ENCODE results near the gene REM2.

DNA sequence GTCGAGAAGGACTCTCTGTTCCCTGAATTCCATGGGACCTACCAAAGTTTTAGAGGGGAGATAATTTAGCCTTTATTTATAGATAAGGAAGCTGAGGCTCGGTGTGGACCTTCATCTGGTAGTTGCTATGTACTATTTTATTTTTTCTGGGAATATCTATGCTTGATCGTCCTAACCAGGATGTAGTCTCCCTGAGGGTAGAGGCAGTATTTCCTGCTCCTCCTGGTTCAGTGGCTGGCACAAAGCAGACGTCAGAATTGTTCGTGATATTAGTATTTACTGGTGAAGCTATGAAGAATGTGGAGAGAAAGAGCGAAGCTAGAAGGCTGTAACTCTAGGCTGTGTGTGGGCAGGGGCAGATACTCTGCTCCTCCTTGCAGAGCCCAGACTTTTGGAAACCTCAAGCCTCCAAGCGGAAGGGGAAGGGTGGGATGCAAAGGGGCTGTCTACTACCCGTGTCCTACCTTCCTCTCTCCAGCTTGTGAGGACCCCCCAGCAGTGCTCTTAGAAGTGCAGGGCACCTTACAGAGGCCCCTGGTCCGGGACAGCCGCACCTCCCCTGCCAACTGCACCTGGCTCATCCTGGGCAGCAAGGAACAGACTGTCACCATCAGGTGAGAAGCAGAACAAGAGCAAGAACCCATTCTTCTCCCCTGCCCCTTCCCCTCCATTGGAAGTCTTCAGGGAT is 10.0 kb upstream of the REM2 start:
- TF ChIP-seq, protein P1, sequence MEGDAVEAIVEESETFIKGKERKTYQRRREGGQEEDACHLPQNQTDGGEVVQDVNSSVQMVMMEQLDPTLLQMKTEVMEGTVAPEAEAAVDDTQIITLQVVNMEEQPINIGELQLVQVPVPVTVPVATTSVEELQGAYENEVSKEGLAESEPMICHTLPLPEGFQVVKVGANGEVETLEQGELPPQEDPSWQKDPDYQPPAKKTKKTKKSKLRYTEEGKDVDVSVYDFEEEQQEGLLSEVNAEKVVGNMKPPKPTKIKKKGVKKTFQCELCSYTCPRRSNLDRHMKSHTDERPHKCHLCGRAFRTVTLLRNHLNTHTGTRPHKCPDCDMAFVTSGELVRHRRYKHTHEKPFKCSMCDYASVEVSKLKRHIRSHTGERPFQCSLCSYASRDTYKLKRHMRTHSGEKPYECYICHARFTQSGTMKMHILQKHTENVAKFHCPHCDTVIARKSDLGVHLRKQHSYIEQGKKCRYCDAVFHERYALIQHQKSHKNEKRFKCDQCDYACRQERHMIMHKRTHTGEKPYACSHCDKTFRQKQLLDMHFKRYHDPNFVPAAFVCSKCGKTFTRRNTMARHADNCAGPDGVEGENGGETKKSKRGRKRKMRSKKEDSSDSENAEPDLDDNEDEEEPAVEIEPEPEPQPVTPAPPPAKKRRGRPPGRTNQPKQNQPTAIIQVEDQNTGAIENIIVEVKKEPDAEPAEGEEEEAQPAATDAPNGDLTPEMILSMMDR (IDR thresholded peaks at IDR 0.05 in 2 of 3, conservative IDR thresholded peaks at IDR 0.05 in 1 of 3; ENCODE audit: borderline replicate concordance in 1 of 3, insufficient read depth in 1 of 3, low read depth in 2 of 3, low read length in 2 of 3) = 0 out of 6 replicates have a peak, but pooled peaks of 1 of the 3 experiments have one; percentile 5
- TF ChIP-seq SRF (IDR thresholded peaks at IDR 0.05; ENCODE audit: low read depth) (no peak), POLR2A (IDR thresholded peaks at IDR 0.05; ENCODE audit: borderline replicate concordance, extremely low read depth, insufficient read depth, insufficient read length) (no peak), RAD21 (IDR thresholded peaks at IDR 0.05; ENCODE audit: low read depth) (no peak), EZH2 (IDR thresholded peaks at IDR 0.05) (no peak), EZH2phosphoT487 (IDR thresholded peaks at IDR 0.05; ENCODE audit: borderline replicate concordance) (no peak), TCF7L2 (IDR thresholded peaks at IDR 0.05; ENCODE audit: borderline replicate concordance, extremely low read depth, insufficient read depth, insufficient read length) (no peak), SP1 (IDR thresholded peaks at IDR 0.05; ENCODE audit: low read depth) (no peak), ZFX (IDR thresholded peaks at IDR 0.05) (no peak), POLR2AphosphoS5 (IDR thresholded peaks at IDR 0.05; ENCODE audit: low read depth, low read length) (no peak), EGR1 (IDR thresholded peaks at IDR 0.05; ENCODE audit: low read depth) (no peak)
- TF ChIP-seq, protein P2, sequence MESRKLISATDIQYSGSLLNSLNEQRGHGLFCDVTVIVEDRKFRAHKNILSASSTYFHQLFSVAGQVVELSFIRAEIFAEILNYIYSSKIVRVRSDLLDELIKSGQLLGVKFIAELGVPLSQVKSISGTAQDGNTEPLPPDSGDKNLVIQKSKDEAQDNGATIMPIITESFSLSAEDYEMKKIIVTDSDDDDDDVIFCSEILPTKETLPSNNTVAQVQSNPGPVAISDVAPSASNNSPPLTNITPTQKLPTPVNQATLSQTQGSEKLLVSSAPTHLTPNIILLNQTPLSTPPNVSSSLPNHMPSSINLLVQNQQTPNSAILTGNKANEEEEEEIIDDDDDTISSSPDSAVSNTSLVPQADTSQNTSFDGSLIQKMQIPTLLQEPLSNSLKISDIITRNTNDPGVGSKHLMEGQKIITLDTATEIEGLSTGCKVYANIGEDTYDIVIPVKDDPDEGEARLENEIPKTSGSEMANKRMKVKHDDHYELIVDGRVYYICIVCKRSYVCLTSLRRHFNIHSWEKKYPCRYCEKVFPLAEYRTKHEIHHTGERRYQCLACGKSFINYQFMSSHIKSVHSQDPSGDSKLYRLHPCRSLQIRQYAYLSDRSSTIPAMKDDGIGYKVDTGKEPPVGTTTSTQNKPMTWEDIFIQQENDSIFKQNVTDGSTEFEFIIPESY (IDR thresholded peaks at IDR 0.05; ENCODE audit: extremely low read depth, insufficient replicate concordance, low read length) = no peak

Measured in HCT116 (cell line).